Naive thymus-derived CD4-positive, alpha-beta T cell (primary cell): Measurements from ENCODE around the gene COL17A1. TPM values are rescaled to one million over a fixed set of nuclear protein-coding genes. Genes with fewer than 3 reads are reported as not detected.

Experiments used
- ATAC-seq: fragments of 150-1000 bp; cut with Tn5 transposase; 2 replicates; pipeline ENCODE4 v1.10.0; 2021; ENCODE audit warnings: mild to moderate bottlenecking, moderate library complexity
- CTCF ChIA-PET: fragments of 350-600 bp; sonication (Branson Sonifier 250); formaldehyde crosslinking; loops from one replicate; lab custom pipeline; 2021; ENCODE audit warnings: antibody characterized with exemption; lab: Charles Lee
- POLR2A ChIA-PET: fragments of 350-600 bp; sonication (Branson Sonifier 250); formaldehyde crosslinking; loops from one replicate; lab custom pipeline; 2021; ENCODE audit warnings: antibody characterized with exemption, inconsistent platforms; lab: Charles Lee
- DNase-seq, 9 donors: peaks; one replicate each; pipeline versions ENCODE4 v3.0.0 to v3.0.0-alpha.2; 2020 to 2022; ENCODE audit warnings: mixed read lengths in 1 of 9
- H3K27ac ChIP-seq: one replicate; pipeline ENCODE4 v1.7.0; 2013; ENCODE audit warnings: mild to moderate bottlenecking, low read depth, low read length, moderate library complexity
- H3K27me3 ChIP-seq, 2 donors: one replicate each; pipeline ENCODE4 v1.7.0; 2013; ENCODE audit warnings: low read length in 2 of 2, mild to moderate bottlenecking in 2 of 2, moderate library complexity in 2 of 2; ENCODE audit not compliant: control insufficient read depth in 2 of 2, insufficient read depth in 2 of 2
- H3K36me3 ChIP-seq, 3 experiments: 1 replicate in 2 of 3; 2 replicates in 1 of 3; pipeline ENCODE4 v1.7.0; 2013; ENCODE audit warnings: low read length in 3 of 3, mild to moderate bottlenecking in 3 of 3, moderate library complexity in 1 of 3; ENCODE audit not compliant: insufficient read depth in 3 of 3, control insufficient read depth in 2 of 3
- H3K4me1 ChIP-seq, 2 donors: one replicate each; pipeline ENCODE4 v1.7.0; 2013; ENCODE audit warnings: low read length in 2 of 2, mild to moderate bottlenecking in 2 of 2, moderate library complexity in 1 of 2; ENCODE audit not compliant: control insufficient read depth in 2 of 2, insufficient read depth in 2 of 2
- H3K4me3 ChIP-seq: 2 replicates; pipeline ENCODE4 v1.7.0; 2013; ENCODE audit warnings: mild to moderate bottlenecking, low read length
- H3K9me3 ChIP-seq, 3 experiments: 1 replicate in 2 of 3; 2 replicates in 1 of 3; pipeline ENCODE4 v1.7.0; 2013; ENCODE audit warnings: low read length in 3 of 3; ENCODE audit not compliant: control insufficient read depth in 2 of 3
- H3K27ac Mint-ChIP-seq, 9 donors: one replicate each; pipeline ENCODE4 v1.8.0; 2020 to 2022; ENCODE audit warnings: mixed read lengths in 9 of 9, mild to moderate bottlenecking in 8 of 9, moderate library complexity in 5 of 9, inconsistent platforms in 2 of 9
- H3K27me3 Mint-ChIP-seq, 5 donors: one replicate each; pipeline ENCODE4 v1.8.0; 2021 to 2022; ENCODE audit warnings: mixed read lengths in 5 of 5, mild to moderate bottlenecking in 1 of 5
- H3K36me3 Mint-ChIP-seq, 5 donors: one replicate each; pipeline ENCODE4 v1.8.0; 2020 to 2022; ENCODE audit warnings: mixed read lengths in 5 of 5, mild to moderate bottlenecking in 3 of 5, inconsistent platforms in 1 of 5
- H3K4me1 Mint-ChIP-seq, 7 donors: one replicate each; pipeline ENCODE4 v1.8.0; 2020 to 2022; ENCODE audit warnings: mixed read lengths in 7 of 7, mild to moderate bottlenecking in 3 of 7, inconsistent platforms in 1 of 7
- H3K4me3 Mint-ChIP-seq, 10 donors: one replicate each; pipeline ENCODE4 v1.8.0; 2020 to 2022; ENCODE audit warnings: mild to moderate bottlenecking in 10 of 10, mixed read lengths in 10 of 10, moderate library complexity in 6 of 10, inconsistent platforms in 2 of 10
- H3K9me3 Mint-ChIP-seq, 11 donors: one replicate each; pipeline ENCODE4 v1.8.0; 2020 to 2022; ENCODE audit warnings: mixed read lengths in 11 of 11, mild to moderate bottlenecking in 4 of 11, inconsistent platforms in 1 of 11, moderate library complexity in 1 of 11
- intact Hi-C, 2 donors: fragments of 100-400 bp; cut with micrococcal nuclease; formaldehyde crosslinking; loops; one replicate each; pipeline ENCODE4 v1.15.1; 2023
- polyA plus RNA-seq, 2 donors: library from polyadenylated mRNA; unstranded; fragments of 300-500 nt; fragmentation: Illumina TruSeq; gene quantifications; one replicate each; pipeline ENCODE4 v1.2.3, GENCODE V29; 2021
- total RNA-seq, 6 experiments: library from RNA in 5 of 6; stranded (reverse) in 5 of 6; gene quantifications; 1 replicate in 5 of 6; 2 replicates in 1 of 6; pipeline ENCODE4 v1.2.3 and lab custom pipeline; 2021 to 2026

COL17A1 gene
- total and polyA plus RNA-seq, 7 experiments from 2014 or later: not detected

DNA sequence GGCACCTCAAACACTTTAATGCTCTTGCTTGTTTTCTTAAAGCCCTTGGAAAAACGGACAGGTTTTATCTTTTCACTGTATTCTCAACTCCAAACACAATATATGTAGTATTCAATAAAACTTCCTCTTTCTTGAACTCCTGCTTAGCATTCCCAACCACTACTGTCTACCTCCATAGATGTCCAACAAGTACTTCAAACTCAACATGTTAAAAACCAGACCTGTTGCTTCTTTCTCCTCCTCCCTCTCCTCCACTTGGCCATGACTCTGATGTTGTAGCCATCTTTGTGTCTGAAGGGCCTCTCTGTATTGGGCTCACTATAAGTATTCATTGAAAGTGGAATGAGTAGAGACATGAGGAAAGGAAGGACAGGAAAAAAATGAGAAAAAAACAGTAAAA lies 16.2 kb upstream of the COL17A1 start:
- H3K36me3 ChIP-seq: no peaks in the 10 kb centered on the region
- POLR2A ChIA-PET: no interaction called here
- no peaks in the 10 kb centered on the region for H3K36me3 Mint-ChIP-seq
- ATAC-seq (no peak), DNase-seq (no peak)
- CTCF ChIA-PET: no interaction called here
- no peak overlapping the region for H3K4me3 ChIP-seq
- H3K27ac ChIP-seq: no peak overlapping the region
- H3K27ac Mint-ChIP-seq: no peak overlapping the region
- no peaks in the 10 kb centered on the region for H3K27me3 ChIP-seq
- intact Hi-C loops: no loop called here
- no peak overlapping the region for H3K4me3 Mint-ChIP-seq
- no peaks in the 10 kb centered on the region for H3K4me1 ChIP-seq
- peaks cover 0 to 18% (median 3%) of the 10 kb centered on the region in 5 donors for H3K27me3 Mint-ChIP-seq
- H3K4me1 Mint-ChIP-seq: peaks cover 0 to 8% (median 0%) of the 10 kb centered on the region in 7 donors
- no peaks in the 10 kb centered on the region for H3K9me3 ChIP-seq
- H3K9me3 Mint-ChIP-seq: peaks cover 0 to 2% (median 0%) of the 10 kb centered on the region in 11 donors

DNA sequence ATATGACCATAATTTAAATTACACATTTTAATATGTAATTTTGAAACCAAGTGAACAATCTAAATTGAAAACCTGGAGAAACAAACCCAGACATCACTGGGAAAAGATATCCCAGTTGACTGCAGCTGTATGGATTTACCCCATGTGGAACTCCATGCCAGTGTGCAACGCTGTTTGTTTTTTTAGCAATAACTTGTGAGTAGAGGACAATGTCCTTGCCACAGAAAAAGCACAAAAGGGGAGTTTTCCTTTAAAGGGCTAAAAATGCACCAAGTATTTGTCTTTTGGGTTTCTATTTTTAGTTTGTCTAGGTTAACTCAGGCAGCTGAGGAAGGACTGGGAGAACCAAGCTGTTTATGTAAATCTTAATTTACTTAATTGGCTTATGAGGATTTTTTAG lies 15.1 kb upstream of the COL17A1 start:
- intact Hi-C loops: no loop called here
- Mint-ChIP-seq H3K4me1 (peaks cover 0 to 8% (median 0%) of the 10 kb centered on the region in 7 donors), H3K36me3 (no peaks in the 10 kb centered on the region), H3K4me3 (no peak overlapping the region), H3K9me3 (peaks cover 0 to 4% (median 0%) of the 10 kb centered on the region in 11 donors), H3K27me3 (peaks cover 0 to 18% (median 9%) of the 10 kb centered on the region in 5 donors), H3K27ac (no peak overlapping the region)
- H3K27me3 ChIP-seq: no peaks in the 10 kb centered on the region
- ATAC-seq (no peak), DNase-seq (no peak)
- H3K36me3 ChIP-seq: no peaks in the 10 kb centered on the region
- no peak overlapping the region for H3K4me3 ChIP-seq
- H3K27ac ChIP-seq: no peak overlapping the region
- POLR2A ChIA-PET: no interaction called here
- CTCF ChIA-PET: interaction anchor here (1.0 kb wide), 1 partner anchor 20 kb away, joined by 3 read pairs; no protein-coding TSS in a partner anchor
- no peaks in the 10 kb centered on the region for H3K4me1 ChIP-seq
- no peaks in the 10 kb centered on the region for H3K9me3 ChIP-seq

DNA sequence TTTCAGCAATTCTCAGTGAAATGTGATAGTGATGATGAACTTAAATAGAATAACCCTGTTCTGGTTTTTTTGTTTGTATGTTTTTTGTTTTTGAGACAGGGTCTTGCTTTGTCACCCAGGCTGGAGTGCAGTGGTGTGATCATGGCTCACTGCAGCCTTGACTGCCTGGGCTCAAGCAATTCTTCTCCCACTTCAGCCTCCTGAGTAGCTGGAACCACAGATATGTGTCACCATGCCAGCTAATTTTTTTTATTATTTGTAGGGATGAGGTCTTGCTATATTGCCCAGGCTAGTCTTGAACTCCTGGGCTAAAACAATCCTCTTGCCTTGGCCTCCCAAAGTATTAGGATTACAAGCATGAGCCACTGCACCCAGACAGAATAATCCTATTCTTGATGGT lies 14.3 kb upstream of the COL17A1 start:
- H3K4me3 ChIP-seq: no peak overlapping the region
- no peaks in the 10 kb centered on the region for H3K27me3 ChIP-seq
- H3K4me1 ChIP-seq: no peaks in the 10 kb centered on the region
- H3K27me3 Mint-ChIP-seq: peaks cover 0 to 18% (median 9%) of the 10 kb centered on the region in 5 donors
- ATAC-seq (no peak), DNase-seq (no peak)
- ChIA-PET CTCF (interaction anchor here (0.6 kb wide), 1 partner anchor 11 kb away, joined by 3 read pairs; no protein-coding TSS in a partner anchor), POLR2A (interaction anchor here (0.9 kb wide), 1 partner anchor 20 kb away, joined by 5 read pairs; no protein-coding TSS in a partner anchor)
- no peak overlapping the region for H3K27ac Mint-ChIP-seq
- no peak overlapping the region for H3K27ac ChIP-seq
- intact Hi-C loops: no loop called here
- H3K36me3 ChIP-seq: no peaks in the 10 kb centered on the region
- no peaks in the 10 kb centered on the region for H3K9me3 ChIP-seq
- H3K4me3 Mint-ChIP-seq: no peak overlapping the region
- peaks cover 0 to 7% (median 0%) of the 10 kb centered on the region in 7 donors for H3K4me1 Mint-ChIP-seq
- peaks cover 0 to 4% (median 0%) of the 10 kb centered on the region in 11 donors for H3K9me3 Mint-ChIP-seq
- H3K36me3 Mint-ChIP-seq: no peaks in the 10 kb centered on the region

DNA sequence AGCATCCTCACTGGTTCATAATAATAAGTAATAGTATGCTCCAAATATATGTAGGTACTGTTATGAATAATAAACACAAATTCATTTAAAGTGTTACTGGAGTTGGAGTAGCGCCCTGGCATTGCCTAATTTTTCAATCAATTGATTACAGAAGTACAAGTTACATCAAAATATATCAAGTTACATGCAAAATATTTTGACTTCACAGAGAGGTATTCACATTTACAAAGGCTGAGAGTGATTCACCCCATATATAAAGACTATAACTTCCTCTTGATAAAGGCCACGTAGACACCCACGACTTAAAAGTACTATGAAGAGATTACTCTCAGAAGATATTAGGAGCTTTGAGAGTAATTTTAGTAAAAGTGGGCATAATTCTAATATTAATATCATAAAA lies 13.6 kb upstream of the COL17A1 start:
- POLR2A ChIA-PET: interaction anchor here (0.9 kb wide), 1 partner anchor 21 kb away, joined by 5 read pairs; no protein-coding TSS in a partner anchor
- no peak overlapping the region for H3K4me3 Mint-ChIP-seq
- H3K27me3 ChIP-seq: no peaks in the 10 kb centered on the region
- ATAC-seq: no peak
- H3K36me3 ChIP-seq: no peaks in the 10 kb centered on the region
- no peaks in the 10 kb centered on the region for H3K36me3 Mint-ChIP-seq
- H3K4me3 ChIP-seq: no peak overlapping the region
- no peak for DNase-seq
- no peaks in the 10 kb centered on the region for H3K4me1 ChIP-seq
- CTCF ChIA-PET: no interaction called here
- no peaks in the 10 kb centered on the region for H3K9me3 ChIP-seq
- no peak overlapping the region for H3K27ac Mint-ChIP-seq
- H3K9me3 Mint-ChIP-seq: peaks cover 0 to 4% (median 0%) of the 10 kb centered on the region in 11 donors
- peaks cover 0 to 18% (median 9%) of the 10 kb centered on the region in 5 donors for H3K27me3 Mint-ChIP-seq
- H3K27ac ChIP-seq: no peak overlapping the region
- intact Hi-C loops: no loop called here
- H3K4me1 Mint-ChIP-seq: peaks cover 0 to 2% (median 0%) of the 10 kb centered on the region in 7 donors

DNA sequence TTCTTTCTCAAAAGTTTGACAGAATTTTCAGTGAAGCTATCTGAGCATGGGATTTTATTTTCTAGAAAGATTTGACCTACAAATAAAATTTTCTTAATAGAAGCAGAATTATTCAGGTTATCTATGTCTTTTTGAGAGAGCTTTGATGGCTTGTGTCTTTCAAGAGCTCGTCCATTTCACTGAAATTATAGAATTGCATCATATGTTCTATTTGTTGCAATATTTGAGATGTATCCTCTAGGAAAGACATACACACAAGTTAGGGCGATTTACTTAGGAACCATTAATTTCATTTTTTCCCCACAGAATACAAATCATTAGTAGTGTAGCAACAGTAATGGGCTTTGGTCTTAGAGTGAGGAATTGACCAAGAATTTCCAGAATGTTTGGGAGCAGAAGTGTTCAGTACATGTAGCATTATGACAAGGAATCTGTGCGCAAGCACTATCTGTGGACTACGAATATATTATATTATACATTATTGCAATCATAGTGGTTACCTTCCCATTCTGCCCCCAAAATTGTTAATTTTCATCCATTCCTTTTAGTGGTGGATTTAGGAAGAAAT lies 12.8 kb upstream of the COL17A1 start:
- no peaks in the 10 kb centered on the region for H3K4me1 Mint-ChIP-seq

DNA sequence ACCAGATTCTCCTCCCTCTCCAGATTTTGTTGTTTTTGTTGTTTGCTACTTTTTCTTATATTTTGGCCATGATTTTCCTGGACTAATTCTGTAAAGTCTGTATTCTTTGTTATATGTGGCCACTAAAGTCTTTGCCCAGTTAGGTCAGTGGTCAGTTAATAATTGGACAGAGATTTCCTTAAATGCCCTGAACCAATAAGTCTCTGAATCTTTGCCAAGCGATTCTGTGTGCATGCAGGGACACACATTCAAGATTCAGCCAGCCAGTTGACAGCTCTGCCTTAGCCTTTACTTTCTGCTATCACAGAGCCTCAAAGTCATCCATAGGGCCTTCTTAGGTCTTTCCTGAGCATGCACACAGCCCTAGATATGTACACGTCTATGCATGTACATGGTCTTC lies 11.0 kb upstream of the COL17A1 start:
- Mint-ChIP-seq H3K4me1 (no peaks in the 10 kb centered on the region), H3K27ac (no peak overlapping the region), H3K4me3 (no peak overlapping the region), H3K9me3 (peaks cover 0 to 4% (median 0%) of the 10 kb centered on the region in 11 donors), H3K27me3 (peaks cover 0 to 11% (median 9%) of the 10 kb centered on the region in 5 donors), H3K36me3 (no peaks in the 10 kb centered on the region)
- no peaks in the 10 kb centered on the region for H3K4me1 ChIP-seq
- ATAC-seq: no peak
- H3K27ac ChIP-seq: no peak overlapping the region
- no peak overlapping the region for H3K4me3 ChIP-seq
- DNase-seq: no peak
- intact Hi-C loops: no loop called here
- H3K9me3 ChIP-seq: no peaks in the 10 kb centered on the region
- H3K36me3 ChIP-seq: no peaks in the 10 kb centered on the region
- ChIA-PET CTCF (no interaction called here), POLR2A (no interaction called here)
- H3K27me3 ChIP-seq: no peaks in the 10 kb centered on the region

More for the DNA sequence above, 12.8 kb upstream of the COL17A1 start:
- Histone ChIP-seq H3K4me3 (no peak overlapping the region), H3K27me3 (no peaks in the 10 kb centered on the region), H3K27ac (no peak overlapping the region), H3K4me1 (no peaks in the 10 kb centered on the region), H3K36me3 (no peaks in the 10 kb centered on the region), H3K9me3 (no peaks in the 10 kb centered on the region)
- POLR2A ChIA-PET: interaction anchor here (0.7 kb wide), 1 partner anchor 23 kb away, joined by 3 read pairs; no protein-coding TSS in a partner anchor
- Mint-ChIP-seq H3K4me3 (no peak overlapping the region), H3K9me3 (peaks cover 0 to 4% (median 0%) of the 10 kb centered on the region in 11 donors), H3K36me3 (no peaks in the 10 kb centered on the region), H3K27ac (no peak overlapping the region), H3K27me3 (peaks cover 0 to 18% (median 9%) of the 10 kb centered on the region in 5 donors)
- no peak for DNase-seq
- CTCF ChIA-PET: no interaction called here
- no peak for ATAC-seq
- intact Hi-C loops: no loop called here

DNA sequence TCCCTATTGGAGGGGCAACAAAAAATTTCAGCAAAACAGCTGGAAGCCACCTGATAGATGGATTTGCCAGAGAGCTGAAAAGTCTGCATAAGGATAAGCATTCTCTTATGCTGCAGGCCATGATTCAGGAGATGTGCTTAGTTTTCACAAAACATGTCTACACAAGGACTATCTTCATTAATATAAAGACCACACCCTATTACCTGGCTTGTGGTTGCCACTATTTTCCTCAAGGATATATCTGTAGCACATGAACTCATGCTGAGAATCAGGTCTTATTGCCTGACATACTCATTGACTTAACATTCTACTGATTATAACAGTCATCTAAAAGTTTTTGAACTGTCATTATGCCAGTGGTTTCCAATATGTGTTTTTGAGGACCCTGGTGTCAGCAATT lies 7.1 kb upstream of the COL17A1 start:
- ATAC-seq: no peak

More for the DNA sequence above, 7.1 kb upstream of the COL17A1 start:
- no peaks in the 10 kb centered on the region for H3K27me3 ChIP-seq
- no peak overlapping the region for H3K27ac Mint-ChIP-seq
- no peak overlapping the region for H3K4me3 ChIP-seq
- H3K27ac ChIP-seq: no peak overlapping the region
- no peaks in the 10 kb centered on the region for H3K4me1 ChIP-seq
- no peak for DNase-seq
- H3K4me1 Mint-ChIP-seq: no peaks in the 10 kb centered on the region
- H3K9me3 Mint-ChIP-seq: peaks cover 0 to 4% (median 0%) of the 10 kb centered on the region in 11 donors
- CTCF ChIA-PET: no interaction called here
- H3K9me3 ChIP-seq: no peaks in the 10 kb centered on the region
- peaks cover 0 to 9% (median 7%) of the 10 kb centered on the region in 5 donors for H3K27me3 Mint-ChIP-seq
- intact Hi-C loops: no loop called here
- H3K4me3 Mint-ChIP-seq: no peak overlapping the region
- no peaks in the 10 kb centered on the region for H3K36me3 ChIP-seq
- H3K36me3 Mint-ChIP-seq: no peaks in the 10 kb centered on the region
- POLR2A ChIA-PET: no interaction called here
